Memory B cell (primary cell): ENCODE results near the gene CILP2.

ENCODE experiments used
- ATAC-seq: fragments of 150-1000 bp; cut with Tn5 transposase; 2 replicates; pipeline ENCODE4 v1.10.0; 2021; ENCODE audit warnings: low read depth, mild to moderate bottlenecking, moderate library complexity
- DNase-seq, 2 donors: peaks; one replicate each; pipeline ENCODE4 v3.0.0; 2022; ENCODE audit warnings: low spot score in 2 of 2
- H3K27ac Mint-ChIP-seq: one replicate; pipeline ENCODE4 v1.8.0; 2022; ENCODE audit warnings: mild to moderate bottlenecking, moderate library complexity, mixed read lengths
- H3K27me3 Mint-ChIP-seq: one replicate; pipeline ENCODE4 v1.8.0; 2022; ENCODE audit warnings: mixed read lengths
- H3K36me3 Mint-ChIP-seq: one replicate; pipeline ENCODE4 v1.8.0; 2022; ENCODE audit warnings: mild to moderate bottlenecking, mixed read lengths
- H3K4me1 Mint-ChIP-seq: one replicate; pipeline ENCODE4 v1.8.0; 2022; ENCODE audit warnings: mixed read lengths
- H3K4me3 Mint-ChIP-seq: one replicate; pipeline ENCODE4 v1.8.0; 2022; ENCODE audit warnings: mild to moderate bottlenecking, moderate library complexity, mixed read lengths
- H3K9me3 Mint-ChIP-seq: one replicate; pipeline ENCODE4 v1.8.0; 2022; ENCODE audit warnings: mixed read lengths

Gene CILP2

DNA sequence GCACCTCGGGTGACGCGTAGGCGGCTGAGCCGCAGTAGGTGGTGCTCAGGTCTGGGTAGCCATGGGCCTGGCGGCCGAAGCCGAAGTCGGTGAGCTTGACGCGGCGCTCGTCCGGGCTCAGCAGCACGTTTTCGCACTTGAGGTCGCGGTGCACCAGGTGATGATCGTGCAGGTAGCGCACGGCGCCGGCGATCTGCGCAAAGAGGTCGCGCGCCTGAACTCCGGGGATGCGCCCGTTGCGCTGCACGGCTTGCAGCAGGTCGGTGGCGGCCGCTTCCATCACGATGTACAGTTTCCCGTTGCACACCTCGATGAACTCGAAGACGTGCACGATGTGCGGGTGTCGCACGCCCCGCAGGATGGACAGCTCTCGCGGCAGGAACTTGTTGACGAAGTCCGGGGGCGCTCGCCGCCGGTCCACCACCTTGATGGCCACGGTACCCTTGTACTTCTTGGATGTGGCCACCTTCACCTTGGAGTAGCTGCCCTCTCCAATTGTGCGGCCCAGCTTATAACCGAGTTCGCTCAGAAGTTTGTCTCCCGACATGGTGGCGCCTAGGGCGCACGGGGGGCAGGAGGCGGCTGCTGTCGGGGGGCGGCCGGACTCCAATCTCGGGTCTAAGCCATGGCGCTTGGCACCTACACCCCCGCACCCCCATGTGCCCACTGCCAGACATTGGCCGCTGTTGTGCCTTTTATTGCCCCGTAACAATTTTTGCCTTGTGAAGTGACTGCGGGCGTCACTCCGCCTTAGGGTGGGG is 23.0 kb upstream of the CILP2 start, which contains the start of gene TSSK6:
Gene TSSK6 (minus strand): TSS at position 668 of the 761 bp plus-strand sequence. CDS start 121 bp downstream, at position 547.
- Mint-ChIP-seq H3K27me3 (no peaks in the 10 kb centered on the region), H3K9me3 (no peaks in the 10 kb centered on the region), H3K4me3 (peak within 1 kb of the TSS; percentile 95), H3K36me3 (peaks cover 6% of the 10 kb centered on the region), H3K4me1 (peaks cover 9% of the 10 kb centered on the region), H3K27ac (peak within 1 kb of the TSS; percentile 95)
- ATAC-seq (no peak), DNase-seq (no peak)

- H3K36me3 Mint-ChIP-seq, result peaks cover 13% of the 10 kb centered on the region
- ATAC-seq, result peak; percentile 95
- H3K27ac Mint-ChIP-seq, result peak within 1 kb of the TSS; percentile 95
- no peaks in the 10 kb centered on the region for H3K9me3 Mint-ChIP-seq
- no peaks in the 10 kb centered on the region for H3K27me3 Mint-ChIP-seq
- peaks cover 14% of the 10 kb centered on the region for H3K4me1 Mint-ChIP-seq
- DNase-seq, result peak; percentile 95 to 99
- H3K4me3 Mint-ChIP-seq, result peak within 1 kb of the TSS; percentile 95
Observed at GRCh38 chr19:19515642-19516519, 22.2 kb upstream of the CILP2 start, which contains the start of gene NDUFA13. TSS of gene NDUFA13 (plus strand) at chr19:19516225. CDS start at chr19:19516239, 14 bp downstream.

DNA sequence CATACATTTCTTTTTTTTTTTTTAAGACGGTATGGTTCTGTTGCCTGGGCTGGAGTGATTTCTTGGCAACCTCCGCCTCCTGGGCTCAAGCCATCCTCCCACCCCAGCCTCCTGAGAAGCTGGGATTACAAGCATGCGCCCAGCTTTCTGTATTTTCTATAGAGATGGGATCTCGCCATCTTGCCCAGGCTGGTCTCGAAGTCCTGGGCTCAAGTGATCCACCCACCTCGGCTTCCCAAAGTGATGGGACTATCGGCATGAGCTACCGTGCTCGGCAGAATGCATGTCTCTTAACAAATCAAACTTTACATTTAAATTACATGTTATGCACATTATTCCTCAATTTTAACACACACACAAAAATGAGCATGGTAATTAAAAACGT is 20.8 kb upstream of the CILP2 start:
- H3K4me1 Mint-ChIP-seq, result peaks cover 16% of the 10 kb centered on the region

GRCh38 chr19:19520989-19521388 is 17.1 kb upstream of the CILP2 start:
- H3K4me3 Mint-ChIP-seq, result no peak overlapping the region
- H3K4me1 Mint-ChIP-seq, result peaks cover 24% of the 10 kb centered on the region
- no peak for ATAC-seq
- no peak overlapping the region for H3K27ac Mint-ChIP-seq
- peaks cover 17% of the 10 kb centered on the region for H3K36me3 Mint-ChIP-seq
- no peaks in the 10 kb centered on the region for H3K9me3 Mint-ChIP-seq
- DNase-seq, result no peak
- H3K27me3 Mint-ChIP-seq, result no peaks in the 10 kb centered on the region

More for the DNA sequence above, 20.8 kb upstream of the CILP2 start:
- ATAC-seq (no peak), DNase-seq (no peak)
- H3K27me3 Mint-ChIP-seq, result no peaks in the 10 kb centered on the region
- no peak overlapping the region for H3K27ac Mint-ChIP-seq
- no peaks in the 10 kb centered on the region for H3K9me3 Mint-ChIP-seq
- peak overlapping the region; percentile 46 for H3K4me3 Mint-ChIP-seq
- peaks cover 15% of the 10 kb centered on the region for H3K36me3 Mint-ChIP-seq

GRCh38 chr19:19523177-19523576 is 14.9 kb upstream of the CILP2 start:
- H3K27ac Mint-ChIP-seq, result no peak overlapping the region
- peaks cover 22% of the 10 kb centered on the region for H3K4me1 Mint-ChIP-seq
- H3K36me3 Mint-ChIP-seq, result peaks cover 17% of the 10 kb centered on the region
- H3K27me3 Mint-ChIP-seq, result no peaks in the 10 kb centered on the region
- no peak for ATAC-seq
- no peak overlapping the region for H3K4me3 Mint-ChIP-seq
- no peak for DNase-seq
- H3K9me3 Mint-ChIP-seq, result no peaks in the 10 kb centered on the region

DNA sequence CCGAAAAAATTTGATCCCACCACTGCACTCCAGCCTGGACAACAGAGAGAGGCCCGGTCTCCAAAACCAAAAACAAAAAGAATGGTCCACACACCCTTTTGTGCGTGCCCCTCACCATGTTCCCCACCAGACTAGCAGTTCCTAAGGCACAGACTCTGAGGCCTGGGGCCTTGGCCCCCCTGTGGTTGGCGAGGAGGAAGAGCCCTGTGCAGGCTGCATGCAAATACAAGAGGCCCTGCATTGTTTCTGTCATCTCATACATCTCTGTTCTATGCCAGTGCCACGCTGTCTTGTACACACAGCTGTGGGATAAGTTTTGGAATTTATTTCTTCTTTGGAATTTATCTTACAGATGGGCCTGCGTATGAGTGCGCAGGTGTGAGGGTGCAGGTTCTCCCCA is 14.0 kb upstream of the CILP2 start:
- peaks cover 17% of the 10 kb centered on the region for H3K36me3 Mint-ChIP-seq
- no peak for DNase-seq
- H3K9me3 Mint-ChIP-seq, result no peaks in the 10 kb centered on the region
- no peak overlapping the region for H3K27ac Mint-ChIP-seq
- peak overlapping the region; percentile 27 for H3K4me3 Mint-ChIP-seq
- peak; percentile 78 for ATAC-seq
- no peaks in the 10 kb centered on the region for H3K27me3 Mint-ChIP-seq
- peaks cover 21% of the 10 kb centered on the region for H3K4me1 Mint-ChIP-seq

- Mint-ChIP-seq H3K4me3 (no peak overlapping the region), H3K9me3 (no peaks in the 10 kb centered on the region), H3K36me3 (peaks cover 5% of the 10 kb centered on the region), H3K27ac (no peak overlapping the region), H3K27me3 (no peaks in the 10 kb centered on the region), H3K4me1 (peaks cover 12% of the 10 kb centered on the region)
- DNase-seq (no peak), ATAC-seq (no peak)
Observed at GRCh38 chr19:19525611-19526380, 12.3 kb upstream of the CILP2 start.

GRCh38 chr19:19526581-19527370 is 11.3 kb upstream of the CILP2 start:
- no peaks in the 10 kb centered on the region for H3K27me3 Mint-ChIP-seq
- ATAC-seq, result peak; percentile 20
- H3K4me3 Mint-ChIP-seq, result no peak overlapping the region
- no peaks in the 10 kb centered on the region for H3K9me3 Mint-ChIP-seq
- H3K4me1 Mint-ChIP-seq, result peaks cover 9% of the 10 kb centered on the region
- no peak overlapping the region for H3K27ac Mint-ChIP-seq
- DNase-seq, result no peak
- peaks cover 2% of the 10 kb centered on the region for H3K36me3 Mint-ChIP-seq

- Mint-ChIP-seq H3K9me3 (no peaks in the 10 kb centered on the region), H3K4me1 (peaks cover 12% of the 10 kb centered on the region), H3K4me3 (no peak overlapping the region), H3K27me3 (no peaks in the 10 kb centered on the region), H3K27ac (no peak overlapping the region), H3K36me3 (peaks cover 2% of the 10 kb centered on the region)
- ATAC-seq (no peak), DNase-seq (no peak)
Observed at GRCh38 chr19:19527371-19527656, 10.8 kb upstream of the CILP2 start.

- H3K27me3 Mint-ChIP-seq, result no peaks in the 10 kb centered on the region
- H3K4me1 Mint-ChIP-seq, result peaks cover 9% of the 10 kb centered on the region
- H3K4me3 Mint-ChIP-seq, result no peak overlapping the region
- ATAC-seq (no peak), DNase-seq (no peak)
- H3K36me3 Mint-ChIP-seq, result no peaks in the 10 kb centered on the region
- H3K9me3 Mint-ChIP-seq, result no peaks in the 10 kb centered on the region
- no peak overlapping the region for H3K27ac Mint-ChIP-seq
Observed at GRCh38 chr19:19527674-19528625, 10.1 kb upstream of the CILP2 start.

GRCh38 chr19:19528721-19529490 is 9.2 kb upstream of the CILP2 start, which contains the start of gene YJEFN3:
TSS of gene YJEFN3 (plus strand) at chr19:19528911. CDS start at chr19:19528933, 22 bp downstream.
- no peaks in the 10 kb centered on the region for H3K27me3 Mint-ChIP-seq
- no peaks in the 10 kb centered on the region for H3K36me3 Mint-ChIP-seq
- peaks cover 9% of the 10 kb centered on the region for H3K4me1 Mint-ChIP-seq
- H3K9me3 Mint-ChIP-seq, result no peaks in the 10 kb centered on the region
- DNase-seq (no peak), ATAC-seq (no peak)
- peak within 1 kb of the TSS; percentile 53 for H3K27ac Mint-ChIP-seq
- no peak within 1 kb of the TSS for H3K4me3 Mint-ChIP-seq
